SKM-1 (cell line): Measurements from ENCODE around the gene CLEC4A.
"Not testable (repeated sequence)": the region's sequence is repeated elsewhere in the genome, so short reads cannot be mapped to it uniquely, and the experiment has no call there.

Source experiments
- DNase-seq: peaks from one replicate; lab custom pipeline; 2025; ENCODE audit not compliant: unreplicated experiment; lab: John Stamatoyannopoulos, UW

Gene CLEC4A

GRCh38 chr12:8133636-8134397 is 10.4 kb downstream of the CLEC4A start:
- not testable (repeated sequence) for DNase-seq

DNA sequence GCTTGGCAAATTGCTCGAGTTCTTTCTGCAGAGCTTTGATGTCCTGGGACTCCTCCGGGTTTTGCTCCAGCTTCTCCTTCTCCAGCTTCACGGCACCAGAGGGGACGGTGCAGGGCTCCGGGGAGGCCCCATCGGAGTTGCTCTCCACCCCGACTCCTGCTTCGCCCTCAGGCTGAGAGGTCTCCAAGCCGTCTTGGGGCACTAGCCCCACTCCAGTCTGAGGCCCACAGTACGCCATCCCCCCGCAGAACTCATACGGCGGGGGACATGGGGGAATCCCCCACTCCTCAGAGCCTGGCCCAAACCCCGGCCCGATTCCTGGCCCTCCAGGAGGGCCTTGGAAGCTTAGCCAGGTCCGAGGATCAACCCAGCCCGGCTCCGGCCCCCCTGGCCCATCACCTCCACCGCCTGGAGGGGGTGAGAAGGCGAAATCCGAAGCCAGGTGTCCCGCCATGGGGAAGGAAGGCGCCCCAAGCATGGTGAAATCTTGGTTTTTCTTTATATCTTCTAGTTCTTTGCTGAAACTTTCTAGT is 11.0 kb downstream of the CLEC4A start:
- DNase-seq, result not testable (repeated sequence)

DNA sequence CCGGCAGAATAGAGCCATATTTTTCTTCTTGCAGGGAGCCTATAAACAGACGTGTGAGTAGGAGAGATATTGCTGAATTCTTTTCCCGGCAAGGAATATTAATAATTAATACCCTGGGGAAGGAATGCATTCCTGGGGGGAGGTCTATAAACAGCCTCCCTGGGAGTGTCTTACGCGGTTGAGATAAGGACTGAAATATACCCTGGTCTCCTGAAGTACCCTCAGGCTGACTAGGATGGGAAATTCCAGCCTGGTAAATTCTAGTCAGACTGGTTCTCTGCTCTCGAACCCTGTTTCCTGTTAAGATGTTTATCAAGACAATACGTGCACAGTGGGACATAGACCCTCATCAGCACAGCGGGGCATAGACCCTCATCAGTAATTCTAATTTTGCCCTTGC is 18.2 kb downstream of the CLEC4A start:
- DNase-seq, result not testable (repeated sequence)

DNA sequence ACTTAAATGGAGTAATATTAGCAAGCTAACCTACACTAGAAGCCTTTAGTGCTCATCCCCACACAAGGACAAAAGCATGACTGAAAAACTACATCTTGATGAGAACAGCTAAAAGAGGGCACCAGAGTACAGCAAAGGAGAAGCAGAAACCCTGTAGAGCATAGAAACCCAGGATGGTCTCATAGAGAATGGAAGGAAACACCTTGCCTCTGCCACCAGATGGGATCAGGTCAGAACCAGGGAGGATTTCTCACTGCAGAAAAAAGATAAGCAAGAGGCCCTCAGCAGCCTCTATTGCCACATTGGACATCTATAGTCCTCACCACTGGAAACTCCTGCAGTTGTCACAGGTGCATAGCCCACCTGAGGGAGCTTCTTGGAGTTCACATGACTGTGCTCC is 19.8 kb downstream of the CLEC4A start:
- no peak for DNase-seq

DNA sequence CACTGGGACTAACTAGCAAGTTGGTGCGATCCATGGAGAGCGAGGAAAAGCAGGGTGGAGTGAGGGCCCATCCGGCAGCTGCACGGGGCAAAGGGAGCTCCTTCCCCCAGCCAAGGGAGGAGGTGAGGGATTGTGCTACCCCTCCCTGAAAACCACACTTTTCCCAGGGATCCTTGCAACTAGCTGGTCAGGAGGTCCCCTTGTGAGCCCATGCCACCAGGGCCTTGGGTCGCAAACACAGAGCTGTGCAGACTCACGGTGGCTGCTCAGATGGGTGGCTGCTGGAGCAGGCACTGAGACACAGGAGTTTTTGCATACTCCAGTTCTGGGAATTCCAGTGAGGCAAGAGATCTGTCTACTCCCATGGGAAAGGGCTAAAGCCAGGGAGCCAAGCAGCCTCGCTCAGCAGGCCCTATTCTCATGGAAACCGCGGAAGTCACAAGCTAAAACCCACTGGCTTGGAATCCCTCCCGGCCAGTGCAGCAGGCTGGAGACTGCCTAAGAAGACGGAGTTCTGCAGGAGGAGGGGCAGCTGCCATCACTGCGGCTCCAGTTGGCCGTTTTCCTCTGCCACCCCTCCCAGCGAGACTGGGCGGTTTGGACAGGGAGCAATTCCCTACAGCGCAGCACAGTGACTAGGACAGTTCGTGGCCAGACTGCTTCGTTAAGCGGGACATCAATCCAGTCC is 22.5 kb downstream of the CLEC4A start:
- no peak for DNase-seq

GRCh38 chr12:8146442-8146771 is 23.0 kb downstream of the CLEC4A start:
- DNase-seq, result no peak

- no peak for DNase-seq
Measured at GRCh38 chr12:8154526-8154925, 31.1 kb downstream of the CLEC4A start.

- DNase-seq, result no peak
Measured at GRCh38 chr12:8156416-8156815, 33.0 kb downstream of the CLEC4A start.

DNA sequence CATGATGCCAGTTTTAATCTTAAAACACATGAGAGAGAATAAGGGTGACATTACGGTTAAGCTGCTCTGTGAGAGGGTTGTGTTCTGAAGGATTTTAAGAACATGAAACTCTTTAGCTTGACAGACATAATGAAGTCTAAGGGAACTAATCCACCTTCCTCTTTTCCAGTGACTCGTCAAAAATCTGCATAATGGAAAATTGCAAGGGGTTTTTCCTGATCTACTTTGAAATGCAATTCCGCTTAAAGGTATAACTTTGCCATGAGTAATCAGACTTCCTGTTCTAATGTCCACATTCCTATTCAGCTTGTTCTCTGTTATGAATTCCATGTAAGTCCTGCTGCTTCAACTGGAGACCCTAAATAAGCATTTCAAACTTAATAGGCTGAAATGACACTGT is 33.4 kb downstream of the CLEC4A start, which contains the start of gene ZNF705A:
Gene ZNF705A, plus strand, starts transcription at position 171 of the 400 bp plus-strand sequence. CDS start 15,611 bp downstream, outside the sequence.
- DNase-seq, result peak; percentile 57

DNA sequence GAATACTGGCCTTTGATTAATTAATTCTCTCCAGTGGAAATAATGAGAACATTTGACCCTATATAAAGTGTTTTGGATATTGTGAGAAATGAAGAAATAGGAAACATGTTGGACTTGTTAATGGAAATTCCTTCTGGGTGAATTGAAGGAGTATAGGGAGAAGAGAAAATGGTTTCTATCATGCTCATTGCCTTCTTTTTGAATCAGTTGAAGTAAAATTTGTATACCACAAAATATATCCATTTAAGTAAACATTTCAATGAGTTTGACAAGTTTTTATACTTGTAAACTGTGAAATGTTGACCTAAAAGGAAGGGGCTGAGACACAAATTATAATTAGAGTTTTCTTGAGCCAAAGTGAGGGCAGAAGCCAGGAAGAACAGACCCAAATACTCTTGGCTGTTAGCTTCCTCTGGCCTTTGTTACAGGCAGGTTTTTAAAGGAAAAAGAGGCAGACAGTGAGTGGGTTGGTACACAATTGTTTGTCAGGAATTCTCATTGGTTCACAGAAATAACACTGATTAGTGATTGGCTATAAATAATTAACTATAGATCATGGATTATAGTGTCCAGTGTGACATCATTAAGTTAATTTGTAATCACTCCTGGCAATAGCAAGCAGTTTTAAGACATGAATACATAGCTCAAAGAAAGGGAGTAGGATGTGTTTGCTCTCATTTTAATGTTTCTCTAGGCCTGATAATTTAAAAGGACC is 34.2 kb downstream of the CLEC4A start:
- DNase-seq, result no peak

- not testable (repeated sequence) for DNase-seq
Measured at GRCh38 chr12:8172911-8173310, 49.5 kb downstream of the CLEC4A start.

- peak; percentile 35 for DNase-seq
Measured at GRCh38 chr12:8179989-8180585, 56.7 kb downstream of the CLEC4A start.

DNA sequence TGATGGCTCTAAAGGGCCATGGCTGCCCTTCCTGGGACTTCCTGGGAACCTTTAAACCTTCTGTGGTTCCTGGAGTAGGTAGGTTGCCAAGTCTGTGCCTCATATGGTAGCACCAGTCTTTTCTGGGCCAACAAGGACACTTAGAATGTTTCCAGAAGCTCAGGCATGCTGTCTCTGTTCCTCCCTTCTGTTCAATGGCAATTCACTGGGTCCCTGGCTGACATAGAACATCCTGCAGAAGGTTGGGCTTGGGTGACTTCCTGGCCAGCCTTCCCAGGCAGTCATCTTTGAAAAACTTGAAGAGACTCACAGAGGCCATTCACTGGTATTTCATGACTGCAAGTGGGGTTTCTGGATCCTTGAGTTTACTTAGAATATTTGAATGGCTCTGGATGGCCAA is 57.9 kb downstream of the CLEC4A start:
- DNase-seq, result not testable (repeated sequence)

DNA sequence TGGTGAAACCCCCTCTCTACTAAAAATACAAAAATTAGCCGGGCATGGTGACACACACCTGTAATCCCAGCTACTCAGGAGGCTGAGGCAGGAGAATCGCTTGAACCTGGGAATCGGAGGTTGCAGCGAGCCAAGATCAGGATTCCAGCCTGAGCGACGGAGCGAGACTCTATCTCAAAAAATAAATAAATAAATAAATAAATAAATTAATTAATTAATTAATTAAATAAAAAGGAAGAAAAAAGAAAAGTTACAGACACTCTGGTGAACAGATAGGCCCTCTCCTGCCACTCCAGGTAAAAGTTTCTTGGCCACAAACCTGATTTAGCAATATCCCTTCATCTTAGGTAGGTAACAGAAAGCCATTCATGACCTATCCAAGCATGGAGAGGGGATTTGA is 59.5 kb downstream of the CLEC4A start:
- DNase-seq, result not testable (repeated sequence)

- DNase-seq, result not testable (repeated sequence)
Measured at GRCh38 chr12:8183346-8183745, 59.9 kb downstream of the CLEC4A start.

- DNase-seq, result not testable (repeated sequence)
Measured at GRCh38 chr12:8184206-8184605, 60.8 kb downstream of the CLEC4A start.

DNA sequence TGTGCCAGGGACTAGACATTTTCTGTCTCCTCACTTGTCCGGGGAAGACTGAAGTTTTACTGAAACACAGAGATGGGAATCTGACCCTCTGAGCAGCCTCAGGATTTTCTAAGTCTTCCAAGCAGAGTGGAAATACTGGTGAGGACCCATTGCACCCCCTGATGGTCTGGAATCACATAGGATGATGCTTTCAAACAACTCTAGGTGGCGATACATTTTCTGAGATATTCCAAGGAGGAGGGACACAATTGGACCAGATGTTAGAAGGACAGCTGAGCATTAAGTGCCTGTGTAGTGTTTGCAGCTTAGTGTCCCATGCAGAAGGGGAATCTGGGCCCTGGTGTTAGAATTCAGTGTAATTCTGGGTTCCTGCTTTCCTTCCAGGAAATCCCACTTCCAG is 64.7 kb downstream of the CLEC4A start:
- DNase-seq, result not testable (repeated sequence)
